Measurements from ENCODE around the gene KCNJ4.

KCNJ4 gene

DNA sequence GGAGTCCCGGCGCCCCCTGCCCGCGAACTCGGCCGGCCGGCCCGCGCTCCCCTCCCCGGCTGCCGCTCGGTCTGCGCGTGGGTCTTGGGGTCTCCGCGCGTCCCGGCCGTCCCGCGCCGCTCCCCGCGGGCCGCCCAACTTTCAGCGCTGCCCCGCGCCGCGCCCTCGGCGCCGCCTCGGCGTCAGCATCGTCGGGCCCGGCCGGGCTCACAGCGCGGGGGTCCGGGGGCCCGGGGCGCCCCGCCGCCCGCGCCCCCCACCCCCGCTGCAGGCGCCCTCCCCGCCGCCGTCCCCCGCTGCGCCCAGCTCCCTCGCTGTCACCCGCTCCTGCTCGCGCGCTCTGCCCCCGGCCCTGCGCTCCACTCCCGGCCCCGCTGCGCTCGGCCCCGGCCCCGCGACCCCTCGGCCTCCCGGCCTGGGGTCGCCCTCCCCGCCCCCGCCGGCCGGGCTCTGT, at the start of gene KCNJ4:
KCNJ4 (minus strand) TSS at position 124 of the 454 bp plus-strand sequence. CDS start 27,067 bp downstream, outside the sequence.
- Mint-ChIP-seq H3K4me3 (peak within 1 kb of the TSS; percentile 88), H3K36me3 (no peaks in the 10 kb centered on the region), H3K27me3 (peaks cover 42% of the 10 kb centered on the region), H3K4me1 (ENCODE audit: low read depth) (peaks cover 13% of the 10 kb centered on the region), H3K27ac (peak within 1 kb of the TSS; percentile 28), H3K9me3 (ENCODE audit: low read depth) (no peaks in the 10 kb centered on the region)

GRCh38 chr22:38503021-38503420, 48.0 kb upstream of the KCNJ4 start:
- Mint-ChIP-seq H3K36me3 (peaks cover 21% of the 10 kb centered on the region), H3K27me3 (no peaks in the 10 kb centered on the region), H3K4me3 (peak overlapping the region; percentile 97), H3K27ac (peak overlapping the region; percentile 98), H3K4me1 (ENCODE audit: low read depth) (peaks cover 59% of the 10 kb centered on the region), H3K9me3 (ENCODE audit: low read depth) (no peaks in the 10 kb centered on the region)

- Mint-ChIP-seq H3K9me3 (ENCODE audit: low read depth) (no peaks in the 10 kb centered on the region), H3K4me1 (ENCODE audit: low read depth) (peaks cover 63% of the 10 kb centered on the region), H3K36me3 (peaks cover 21% of the 10 kb centered on the region), H3K27ac (peak overlapping the region; percentile 98), H3K4me3 (peak overlapping the region; percentile 97), H3K27me3 (no peaks in the 10 kb centered on the region)
These were observed 47.0 kb upstream of the KCNJ4 start for GRCh38 chr22:38501797-38502672.

DNA sequence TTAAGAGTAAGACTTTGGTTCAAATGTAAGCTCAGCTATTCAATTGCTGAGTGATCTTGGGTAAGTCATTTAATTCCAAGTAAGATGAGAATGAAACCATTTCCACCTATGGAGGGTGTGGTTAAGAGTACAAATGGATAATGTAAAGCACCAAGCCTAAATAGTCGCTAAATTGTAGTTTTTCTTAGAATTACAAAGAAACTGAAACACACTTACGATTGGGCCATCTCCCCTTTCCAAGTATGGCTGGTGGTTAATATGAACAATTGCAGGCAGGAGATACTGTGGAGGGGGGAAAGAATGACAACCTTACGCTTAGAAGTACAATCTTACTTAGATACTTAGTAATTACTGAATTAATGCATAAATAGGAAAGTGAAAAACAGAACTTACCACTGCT, 42.9 kb upstream of the KCNJ4 start:
- H3K27me3 Mint-ChIP-seq = no peaks in the 10 kb centered on the region
- H3K27ac Mint-ChIP-seq = peak overlapping the region; percentile 61
- H3K9me3 Mint-ChIP-seq (ENCODE audit: low read depth) = no peaks in the 10 kb centered on the region
- peaks cover 14% of the 10 kb centered on the region for H3K36me3 Mint-ChIP-seq
- H3K4me3 Mint-ChIP-seq = peak overlapping the region; percentile 46
- H3K4me1 Mint-ChIP-seq (ENCODE audit: low read depth) = peaks cover 69% of the 10 kb centered on the region

DNA sequence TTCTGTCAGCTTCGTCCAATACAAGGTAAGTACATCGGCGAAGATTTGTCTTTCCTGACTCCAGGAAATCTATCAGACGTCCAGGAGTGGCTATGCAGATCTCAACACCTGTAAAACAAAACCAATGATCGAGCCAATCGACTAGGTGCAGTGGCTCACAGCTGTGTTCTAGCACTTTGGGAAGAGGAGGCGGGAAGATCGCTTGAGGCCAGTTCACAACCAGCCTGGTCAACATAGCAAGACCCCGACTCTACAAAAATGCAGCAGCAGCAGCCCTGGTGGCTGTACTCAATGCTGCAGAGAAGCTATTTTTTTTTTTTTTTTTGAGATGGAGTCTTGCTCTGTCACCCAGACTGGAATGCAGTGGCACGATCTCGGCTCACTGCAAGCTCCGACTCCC, 39.9 kb upstream of the KCNJ4 start:
- peaks cover 11% of the 10 kb centered on the region for H3K36me3 Mint-ChIP-seq

DNA sequence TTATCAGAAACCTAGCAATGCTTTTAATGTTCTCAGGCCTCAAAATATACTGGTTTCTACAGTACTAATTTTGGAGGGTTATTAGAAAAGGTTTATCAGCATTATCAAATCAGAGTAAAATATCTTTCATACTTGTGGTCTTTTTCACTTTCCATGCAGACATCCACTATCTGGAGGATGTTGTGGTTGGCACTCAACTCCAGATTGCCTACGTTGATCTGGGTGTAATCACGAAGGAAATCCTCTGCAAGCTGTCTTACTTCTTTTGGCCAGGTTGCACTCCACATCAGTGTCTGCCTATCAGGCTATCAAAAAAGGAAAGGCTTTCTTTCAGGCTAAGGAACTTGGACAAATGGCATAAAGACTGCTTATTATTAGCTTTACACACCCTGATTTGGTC, 39.5 kb upstream of the KCNJ4 start:
- Mint-ChIP-seq H3K4me3 (no peak overlapping the region), H3K27ac (peak overlapping the region; percentile 68), H3K36me3 (peaks cover 14% of the 10 kb centered on the region), H3K9me3 (ENCODE audit: low read depth) (no peaks in the 10 kb centered on the region), H3K27me3 (no peaks in the 10 kb centered on the region), H3K4me1 (ENCODE audit: low read depth) (peaks cover 67% of the 10 kb centered on the region)

More for the DNA sequence above, 39.9 kb upstream of the KCNJ4 start:
- Mint-ChIP-seq H3K27ac (peak overlapping the region; percentile 68), H3K4me1 (ENCODE audit: low read depth) (peaks cover 64% of the 10 kb centered on the region), H3K27me3 (no peaks in the 10 kb centered on the region), H3K9me3 (ENCODE audit: low read depth) (no peaks in the 10 kb centered on the region), H3K4me3 (no peak overlapping the region)

- H3K4me1 Mint-ChIP-seq (ENCODE audit: low read depth) = peaks cover 63% of the 10 kb centered on the region
- H3K27ac Mint-ChIP-seq = peak overlapping the region; percentile 76
- H3K27me3 Mint-ChIP-seq = no peaks in the 10 kb centered on the region
- H3K4me3 Mint-ChIP-seq = no peak overlapping the region
- peaks cover 18% of the 10 kb centered on the region for H3K36me3 Mint-ChIP-seq
- no peaks in the 10 kb centered on the region for H3K9me3 Mint-ChIP-seq (ENCODE audit: low read depth)
These were observed 36.8 kb upstream of the KCNJ4 start for GRCh38 chr22:38491707-38492348.

DNA sequence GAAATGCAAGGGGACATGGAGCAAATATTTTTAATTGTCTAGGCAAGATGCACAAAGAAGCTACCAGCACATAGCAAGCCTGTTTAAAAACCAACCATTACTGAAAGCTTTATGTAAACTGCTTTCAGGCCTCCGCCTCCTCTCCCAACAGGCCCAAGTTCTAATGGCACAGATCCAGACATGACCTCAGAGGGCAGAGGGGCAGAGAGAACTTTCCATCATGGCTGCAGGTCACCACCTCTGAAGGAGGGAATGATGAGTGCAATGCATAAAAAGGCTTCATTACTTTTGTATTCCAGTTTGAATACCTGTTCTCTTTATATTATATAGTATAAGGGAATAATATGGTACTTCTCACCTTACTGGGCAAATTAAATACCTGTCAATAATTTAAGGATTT, 35.9 kb upstream of the KCNJ4 start:
- H3K4me3 Mint-ChIP-seq = no peak overlapping the region
- H3K4me1 Mint-ChIP-seq (ENCODE audit: low read depth) = peaks cover 66% of the 10 kb centered on the region
- H3K27ac Mint-ChIP-seq = peak overlapping the region; percentile 93
- H3K36me3 Mint-ChIP-seq = peaks cover 18% of the 10 kb centered on the region
- no peaks in the 10 kb centered on the region for H3K9me3 Mint-ChIP-seq (ENCODE audit: low read depth)
- H3K27me3 Mint-ChIP-seq = no peaks in the 10 kb centered on the region

- H3K27ac Mint-ChIP-seq = peak overlapping the region; percentile 93
- H3K9me3 Mint-ChIP-seq (ENCODE audit: low read depth) = no peaks in the 10 kb centered on the region
- no peaks in the 10 kb centered on the region for H3K27me3 Mint-ChIP-seq
- H3K36me3 Mint-ChIP-seq = peaks cover 18% of the 10 kb centered on the region
- H3K4me3 Mint-ChIP-seq = no peak overlapping the region
- peaks cover 65% of the 10 kb centered on the region for H3K4me1 Mint-ChIP-seq (ENCODE audit: low read depth)
These were observed 35.5 kb upstream of the KCNJ4 start for GRCh38 chr22:38490475-38490874.

DNA sequence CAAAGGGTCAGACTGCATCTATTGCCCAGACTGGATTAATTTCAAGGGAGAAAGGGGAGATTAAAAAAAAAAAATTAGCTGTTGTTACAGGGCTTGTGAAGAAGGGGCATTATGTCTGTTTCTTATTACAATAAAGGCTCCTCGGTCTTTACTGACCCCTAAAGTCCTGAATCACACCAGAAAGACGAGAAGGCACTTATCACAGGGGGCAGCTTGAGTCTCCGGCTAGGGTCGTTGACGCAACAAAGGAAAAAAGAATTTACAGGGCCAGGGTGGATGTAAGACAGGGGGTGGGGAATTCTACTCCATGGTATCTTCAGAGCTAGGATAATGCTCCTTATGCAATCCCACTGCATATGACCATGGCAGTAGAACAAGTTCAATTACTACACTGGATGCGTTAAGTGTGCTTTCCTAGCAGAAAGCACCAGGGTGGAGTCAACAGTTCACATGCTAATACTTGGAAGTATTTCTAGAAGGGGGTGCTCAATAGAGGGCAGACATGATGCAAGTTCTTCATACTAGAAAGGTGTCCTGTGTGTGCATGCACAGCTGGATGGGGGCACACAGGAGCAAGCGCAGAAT, 34.7 kb upstream of the KCNJ4 start:
- H3K4me3 Mint-ChIP-seq = no peak overlapping the region
- peaks cover 15% of the 10 kb centered on the region for H3K36me3 Mint-ChIP-seq
- no peaks in the 10 kb centered on the region for H3K9me3 Mint-ChIP-seq (ENCODE audit: low read depth)
- no peaks in the 10 kb centered on the region for H3K27me3 Mint-ChIP-seq
- peak overlapping the region; percentile 93 for H3K27ac Mint-ChIP-seq
- H3K4me1 Mint-ChIP-seq (ENCODE audit: low read depth) = peaks cover 64% of the 10 kb centered on the region

- H3K9me3 Mint-ChIP-seq (ENCODE audit: low read depth) = no peaks in the 10 kb centered on the region
- no peak overlapping the region for H3K4me3 Mint-ChIP-seq
- H3K4me1 Mint-ChIP-seq (ENCODE audit: low read depth) = peaks cover 63% of the 10 kb centered on the region
- H3K27ac Mint-ChIP-seq = no peak overlapping the region
- H3K36me3 Mint-ChIP-seq = peaks cover 14% of the 10 kb centered on the region
- H3K27me3 Mint-ChIP-seq = no peaks in the 10 kb centered on the region
These were observed 34.1 kb upstream of the KCNJ4 start for GRCh38 chr22:38489142-38489541.

DNA sequence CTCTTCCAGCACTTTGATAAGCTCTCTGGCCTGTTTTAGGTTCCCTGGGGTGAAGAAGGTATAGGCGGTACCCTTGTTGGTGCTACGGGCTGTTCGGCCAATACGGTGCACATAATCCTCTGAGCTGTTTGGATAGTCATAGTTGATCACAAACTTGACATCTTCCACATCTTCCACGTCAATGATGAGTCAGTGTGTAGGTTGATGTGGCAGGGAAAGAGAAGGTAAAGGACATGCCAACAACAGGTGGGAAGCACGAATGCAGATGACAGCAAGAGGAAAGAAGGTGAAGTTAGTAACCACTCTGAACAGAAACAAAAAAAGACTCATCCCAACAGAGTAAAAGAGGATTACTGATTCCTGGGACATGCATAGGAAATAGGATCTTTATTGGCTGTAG, 32.9 kb upstream of the KCNJ4 start:
- peaks cover 16% of the 10 kb centered on the region for H3K36me3 Mint-ChIP-seq
- H3K27ac Mint-ChIP-seq = peak overlapping the region; percentile 72
- peaks cover 64% of the 10 kb centered on the region for H3K4me1 Mint-ChIP-seq (ENCODE audit: low read depth)
- no peak overlapping the region for H3K4me3 Mint-ChIP-seq
- no peaks in the 10 kb centered on the region for H3K27me3 Mint-ChIP-seq
- H3K9me3 Mint-ChIP-seq (ENCODE audit: low read depth) = no peaks in the 10 kb centered on the region

DNA sequence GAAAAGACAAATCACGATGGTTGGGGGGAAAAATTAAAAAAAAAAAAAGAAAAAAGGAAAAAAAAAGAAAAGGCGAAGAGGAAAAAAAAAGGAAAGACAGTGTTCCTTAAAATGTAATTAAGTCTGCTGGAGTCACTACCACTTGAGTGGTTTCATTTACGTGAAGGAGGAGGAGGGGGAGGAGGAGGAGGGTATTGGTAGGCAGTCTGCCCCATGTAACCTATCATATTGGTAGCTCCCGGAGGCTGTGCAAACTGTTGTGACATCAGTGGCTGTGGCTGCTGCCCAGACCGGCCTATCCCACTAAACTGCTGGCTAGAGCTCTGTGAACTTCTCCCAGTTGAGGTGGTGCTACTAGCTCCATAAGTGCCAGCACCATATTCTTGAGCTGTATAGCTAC, 30.8 kb upstream of the KCNJ4 start:
- peak overlapping the region; percentile 68 for H3K27ac Mint-ChIP-seq
- no peak overlapping the region for H3K4me3 Mint-ChIP-seq
- peaks cover 59% of the 10 kb centered on the region for H3K4me1 Mint-ChIP-seq (ENCODE audit: low read depth)
- H3K9me3 Mint-ChIP-seq (ENCODE audit: low read depth) = no peaks in the 10 kb centered on the region
- no peaks in the 10 kb centered on the region for H3K27me3 Mint-ChIP-seq
- peaks cover 22% of the 10 kb centered on the region for H3K36me3 Mint-ChIP-seq

DNA sequence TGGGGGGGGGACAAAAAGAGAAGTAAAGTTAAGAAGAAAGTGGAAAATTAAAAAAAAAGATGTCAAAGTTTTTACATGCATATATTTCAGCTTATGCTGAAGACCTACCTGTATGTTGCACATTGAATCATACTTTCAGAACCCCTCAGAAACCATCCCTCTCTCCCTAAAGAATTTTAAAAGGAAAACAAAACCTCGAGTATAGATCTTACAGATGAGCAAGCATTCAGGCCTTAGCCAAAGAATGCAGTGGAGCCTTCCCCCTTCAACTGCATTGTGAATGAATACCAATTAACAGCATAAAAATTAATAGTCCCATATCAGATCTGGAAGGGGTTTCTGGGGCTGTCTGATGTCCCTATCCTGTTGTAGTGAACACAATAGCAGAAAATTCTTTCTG, 29.2 kb upstream of the KCNJ4 start:
- Mint-ChIP-seq H3K4me1 (ENCODE audit: low read depth) (peaks cover 47% of the 10 kb centered on the region), H3K4me3 (no peak overlapping the region), H3K27me3 (no peaks in the 10 kb centered on the region), H3K36me3 (peaks cover 16% of the 10 kb centered on the region), H3K9me3 (ENCODE audit: low read depth) (no peaks in the 10 kb centered on the region), H3K27ac (peak overlapping the region; percentile 83)

Data from activated naive CD8-positive, alpha-beta T cell (primary cell).